H1 (cell line): Measurements from ENCODE around the gene GTF2H1. TPM values are rescaled to one million over a fixed set of nuclear protein-coding genes. Genes with fewer than 3 reads are reported as not detected.

Experiments used
- CTCF ChIA-PET: fragments of 300-600 bp; sonication (Branson Sonifier 250); formaldehyde crosslinking; loops from one replicate; lab custom pipeline; 2021; ENCODE audit not compliant: partially characterized antibody; lab: Charles Lee
- POLR2A ChIA-PET: fragments of 300-600 bp; sonication (Branson Sonifier 250); formaldehyde crosslinking; loops from one replicate; lab custom pipeline; 2021; ENCODE audit warnings: inconsistent platforms; ENCODE audit not compliant: partially characterized antibody; lab: Charles Lee
- DNase-seq, 2 experiments: peaks; one replicate each; pipeline versions ENCODE4 v3.0.0 to v3.0.0-alpha.2; 2010 to 2022; ENCODE audit warnings: low spot score in 2 of 2, low read depth in 1 of 2, mixed read lengths in 1 of 2
- FAIRE-seq: peaks from 2 replicates; lab custom pipeline; 2011; peaks lifted over from hg19 to GRCh38; lab: Jason Lieb, UNC
- H2AFZ ChIP-seq: 2 replicates; pipeline ENCODE4 v1.8.1; 2012; ENCODE audit warnings: low read length, inconsistent platforms
- H2AK5ac ChIP-seq: 2 replicates; pipeline ENCODE4 v1.6.1; 2013; ENCODE audit warnings: low read depth, low read length
- H2BK120ac ChIP-seq: replicated peaks from 2 replicates; pipeline ENCODE3; 2013; ENCODE audit warnings: low read depth, low read length, inconsistent platforms
- H2BK12ac ChIP-seq: 2 replicates; pipeline ENCODE4 v1.6.1; 2013; ENCODE audit warnings: low read depth, low read length
- H2BK15ac ChIP-seq: 2 replicates; pipeline ENCODE4 v1.6.1; 2013; ENCODE audit warnings: low read length
- H2BK20ac ChIP-seq: 2 replicates; pipeline ENCODE4 v1.6.1; 2013; ENCODE audit warnings: low read length
- H2BK5ac ChIP-seq: 2 replicates; pipeline ENCODE4 v1.6.1; 2013; ENCODE audit warnings: low read depth, low read length
- H3K14ac ChIP-seq: 2 replicates; pipeline ENCODE4 v1.6.1; 2013; ENCODE audit warnings: inconsistent platforms; ENCODE audit not compliant: insufficient read length
- H3K18ac ChIP-seq: 2 replicates; pipeline ENCODE4 v1.6.1; 2013; ENCODE audit warnings: low read length; ENCODE audit errors: extremely low read depth
- H3K23ac ChIP-seq: 2 replicates; pipeline ENCODE4 v1.6.1; 2013; ENCODE audit warnings: inconsistent platforms; ENCODE audit not compliant: insufficient read length
- H3K23me2 ChIP-seq: 2 replicates; pipeline ENCODE4 v1.6.1; 2013; ENCODE audit warnings: low read depth, low read length
- H3K27ac ChIP-seq: 2 replicates; pipeline ENCODE4 v1.6.1; 2011; ENCODE audit warnings: low read depth, low read length, inconsistent platforms
- H3K27me3 ChIP-seq, 4 experiments: replicated peaks in 1 of 4; 1 replicate in 1 of 4; 2 replicates in 3 of 4; pipeline versions ENCODE4 v1.6.1 to v1.8.1; 2011 to 2013; ENCODE audit warnings: low read length in 3 of 4, mild to moderate bottlenecking in 3 of 4, inconsistent platforms in 2 of 4, mixed read lengths in 2 of 4, moderate library complexity in 1 of 4; ENCODE audit not compliant: control insufficient read depth in 3 of 4, insufficient read depth in 3 of 4; ENCODE audit errors: extremely low read depth in 1 of 4
- H3K36me3 ChIP-seq, 4 experiments: 2 replicates each; pipeline versions ENCODE4 v1.6.1 to v1.8.1; 2011 to 2013; ENCODE audit warnings: mild to moderate bottlenecking in 4 of 4, low read length in 3 of 4, moderate library complexity in 2 of 4, control low read depth in 1 of 4, inconsistent platforms in 1 of 4; ENCODE audit not compliant: insufficient read depth in 4 of 4, control insufficient read depth in 2 of 4
- H3K4ac ChIP-seq: replicated peaks from 2 replicates; pipeline ENCODE3; 2013; ENCODE audit warnings: low read length, low read depth, mixed read lengths, inconsistent platforms; ENCODE audit not compliant: insufficient read length
- H3K4me1 ChIP-seq, 4 experiments: replicated peaks in 1 of 4; 1 replicate in 1 of 4; 2 replicates in 3 of 4; pipeline versions ENCODE4 v1.6.1 to v1.8.1; 2011 to 2013; ENCODE audit warnings: low read length in 3 of 4, inconsistent platforms in 2 of 4, mixed read lengths in 1 of 4; ENCODE audit not compliant: insufficient read depth in 4 of 4, control insufficient read depth in 3 of 4
- H3K4me2 ChIP-seq, 2 experiments: 2 replicates each; pipeline versions ENCODE4 v1.6.1 to v1.8.1; 2011 to 2013; ENCODE audit warnings: low read depth in 2 of 2, low read length in 2 of 2, control low read depth in 1 of 2, inconsistent platforms in 1 of 2, mild to moderate bottlenecking in 1 of 2; ENCODE audit not compliant: insufficient read depth in 1 of 2
- H3K4me3 ChIP-seq, 4 experiments: fragments of 200-600, 300-600 bp in 1 of 4; sonication (generic), shearing (Covaris generic), sonication (Bioruptor Twin) in 1 of 4; 2 replicates each; pipeline versions ENCODE4 v1.5.1 to v1.8.1; 2011 to 2016; ENCODE audit warnings: low read length in 4 of 4, low read depth in 3 of 4, control low read depth in 2 of 4, inconsistent platforms in 2 of 4, mild to moderate bottlenecking in 2 of 4, mixed read lengths in 1 of 4, moderate library complexity in 1 of 4; ENCODE audit not compliant: insufficient read depth in 2 of 4; ENCODE audit errors: extremely low read depth in 1 of 4
- H3K56ac ChIP-seq: replicated peaks from 2 replicates; pipeline ENCODE3; 2013; ENCODE audit warnings: low read depth, mild to moderate bottlenecking, mixed read lengths, low read length, inconsistent platforms; ENCODE audit not compliant: insufficient read length
- H3K79me1 ChIP-seq: 2 replicates; pipeline ENCODE4 v1.6.1; 2013; ENCODE audit warnings: low read depth, low read length, control low read depth
- H3K79me2 ChIP-seq, 2 experiments: 2 replicates each; pipeline versions ENCODE4 v1.6.1 to v1.8.1; 2012 to 2013; ENCODE audit warnings: low read length in 2 of 2, mild to moderate bottlenecking in 2 of 2, inconsistent platforms in 1 of 2; ENCODE audit not compliant: insufficient read depth in 2 of 2, control insufficient read depth in 1 of 2
- H3K9ac ChIP-seq, 4 experiments: replicated peaks in 1 of 4; 1 replicate in 1 of 4; 2 replicates in 3 of 4; pipeline versions ENCODE4 v1.6.1 to v1.8.1; 2011 to 2013; ENCODE audit warnings: low read depth in 3 of 4, low read length in 3 of 4, control low read depth in 2 of 4, mild to moderate bottlenecking in 2 of 4, moderate library complexity in 2 of 4, inconsistent platforms in 1 of 4; ENCODE audit errors: extremely low read depth in 1 of 4
- H3K9me3 ChIP-seq, 2 experiments: 2 replicates each; pipeline versions ENCODE4 v1.6.1 to v1.8.1; 2012 to 2013; ENCODE audit warnings: mild to moderate bottlenecking in 2 of 2, moderate library complexity in 2 of 2, control low read depth in 1 of 2, inconsistent platforms in 1 of 2, low read depth in 1 of 2, low read length in 1 of 2, mixed read lengths in 1 of 2; ENCODE audit not compliant: insufficient read depth in 2 of 2
- H4K20me1 ChIP-seq, 2 experiments: replicated peaks in 1 of 2; 2 replicates each; pipeline versions ENCODE3 to v1.8.1; 2011 to 2013; ENCODE audit warnings: inconsistent platforms in 2 of 2, low read length in 2 of 2, mild to moderate bottlenecking in 1 of 2; ENCODE audit not compliant: insufficient read depth in 2 of 2, control insufficient read depth in 1 of 2
- H4K5ac ChIP-seq: 2 replicates; pipeline ENCODE4 v1.6.1; 2013; ENCODE audit warnings: low read length, low read depth, mixed read lengths, inconsistent platforms; ENCODE audit not compliant: insufficient read length
- H4K8ac ChIP-seq: 2 replicates; pipeline ENCODE4 v1.8.0; 2013; ENCODE audit warnings: mild to moderate bottlenecking, moderate library complexity, low read length, inconsistent platforms; ENCODE audit not compliant: insufficient read depth; ENCODE audit errors: extremely low read depth
- H4K91ac ChIP-seq: replicated peaks from 2 replicates; pipeline ENCODE3; 2013; ENCODE audit warnings: low read length, mixed read lengths, inconsistent platforms; ENCODE audit not compliant: insufficient read length
- FOSL1 ChIP-seq: IDR thresholded peaks from 2 replicates; pipeline ENCODE4 v1.6.1; 2011; ENCODE audit warnings: mild to moderate bottlenecking, low read depth, low read length, moderate library complexity; ENCODE audit not compliant: insufficient read depth
- HDAC2 ChIP-seq, 2 experiments: fragments of 300-600 bp in 1 of 2; sonication (generic) in 1 of 2; IDR thresholded peaks; 2 replicates each; pipeline ENCODE4 v1.6.1; 2011 to 2012; ENCODE audit warnings: low read depth in 2 of 2, low read length in 2 of 2, mild to moderate bottlenecking in 2 of 2, moderate library complexity in 2 of 2, borderline replicate concordance in 1 of 2, inconsistent platforms in 1 of 2
- HDAC6 ChIP-seq: IDR thresholded peaks from one replicate; pipeline ENCODE4 v1.7.1; 2012; ENCODE audit warnings: low read depth, mild to moderate bottlenecking, inconsistent platforms, low read length, moderate library complexity
- KDM5A ChIP-seq: fragments of 200-600 bp; IDR thresholded peaks from 2 replicates; pipeline ENCODE4 v1.7.1; 2012; ENCODE audit warnings: mild to moderate bottlenecking, low read length, inconsistent platforms, mixed read lengths
- NANOG ChIP-seq: IDR thresholded peaks from 2 replicates; pipeline ENCODE4 v1.6.1; 2011; ENCODE audit warnings: low read length, low read depth, mild to moderate bottlenecking, inconsistent platforms; ENCODE audit not compliant: insufficient read depth, poor library complexity, severe bottlenecking
- RNF2 ChIP-seq: fragments of 200-900, 300-1000 bp; sonication (generic); IDR thresholded peaks from 2 replicates; pipeline ENCODE4 v1.7.1; 2016; ENCODE audit warnings: borderline replicate concordance, low read depth, mild to moderate bottlenecking, antibody characterized with exemption, low read length; ENCODE audit not compliant: poor library complexity, severe bottlenecking; ENCODE audit errors: missing control alignments
- SIN3A ChIP-seq, 2 experiments: IDR thresholded peaks in 1 of 2; conservative IDR thresholded peaks in 1 of 2; 2 replicates each; pipeline ENCODE4 v1.6.1; 2011 to 2012; ENCODE audit warnings: low read length in 2 of 2, improper control_type of control experiment in 1 of 2, low read depth in 1 of 2, mild to moderate bottlenecking in 1 of 2
- TEAD4 ChIP-seq: IDR thresholded peaks from 2 replicates; pipeline ENCODE4 v1.6.1; 2012; ENCODE audit warnings: low read depth, low read length, inconsistent platforms, mixed read lengths
- USF2 ChIP-seq: IDR thresholded peaks from 2 replicates; pipeline ENCODE4 v1.6.1; 2011; ENCODE audit warnings: low read length, improper control_type of control experiment
- WGBS, 2 experiments: shearing (Covaris generic) in 1 of 2; methylation state at CpG; one replicate each; pipeline versions ENCODE4 v1.1.6 to v1.1.7; 2013 to 2015; ENCODE audit warnings: low lambda C conversion rate in 2 of 2, mixed read lengths in 2 of 2, inconsistent platforms in 1 of 2, low coverage in 1 of 2, missing lambda C conversion rate in 1 of 2; ENCODE audit not compliant: insufficient replicate concordance in 2 of 2, insufficient coverage in 1 of 2, insufficient read length in 1 of 2; ENCODE audit errors: extremely low coverage in 1 of 2, missing lambda C conversion rate in 1 of 2; 5-methylcytosine and 5-hydroxymethylcytosine counted together
- polyA plus RNA-seq, 7 experiments: library from polyadenylated mRNA; depleted of rRNA in 3 of 7; stranded (reverse) in 5 of 7; unstranded in 2 of 7; fragments of >200 nt in 5 of 7; fragments of 200-250 nt in 2 of 7; gene quantifications; 1 replicate in 5 of 7; 2 replicates in 1 of 7; 4 replicates in 1 of 7; pipeline versions ENCODE4 v1.2.1 to v1.2.3, GENCODE V29; 2011 to 2013; ENCODE audit warnings: missing spikeins in 2 of 7, mixed read lengths in 2 of 7
- total RNA-seq: library from RNA; stranded (reverse); fragmentation: NEBNext Ultra II Directional; extraction: Animal tissue kit (Norgen Biotek cat#: 25700); gene quantifications from 2 replicates; pipeline ENCODE4 v1.2.1, GENCODE V29; 2021

The GTF2H1 gene
- total and polyA plus RNA-seq, 2 of the 8 experiments (the other 6 are each of a cell fraction or from before 2014, with no cell fraction given): 9.1 to 26.3 TPM

- Histone ChIP-seq H2BK15ac (no peak overlapping the region), H3K79me1 (no peaks in the 10 kb centered on the region), H3K18ac (no peak overlapping the region), H3K4me1 (no peaks in the 10 kb centered on the region), H3K27ac (no peak overlapping the region), H2AFZ (no peak overlapping the region), H3K4me3 (no peak overlapping the region), H3K14ac (no peak overlapping the region), H3K23ac (no peak overlapping the region), H3K79me2 (no peaks in the 10 kb centered on the region), H3K4ac (no peak overlapping the region), H3K36me3 (peaks cover 6 to 70% (median 52%) of the 10 kb centered on the region in 4 experiments; a peak in 7 of 8 replicates), H4K5ac (no peak overlapping the region), H4K8ac (no peak overlapping the region), H3K4me2 (no peak overlapping the region), H3K23me2 (no peaks in the 10 kb centered on the region), H2BK5ac (no peak overlapping the region), H3K9me3 (no peaks in the 10 kb centered on the region), H4K20me1 (peaks cover 0 to 4% of the 10 kb centered on the region in 2 experiments), H2BK12ac (no peak overlapping the region), H2BK20ac (no peak overlapping the region), H2AK5ac (no peak overlapping the region), H2BK120ac (no peak overlapping the region), H3K56ac (no peak overlapping the region), H3K9ac (no peak overlapping the region), H4K91ac (no peak overlapping the region), H3K27me3 (no peaks in the 10 kb centered on the region)
- WGBS, 2 experiments: 94% methylated on average over 1 of the region's 1 CpG; no CpG with 5 or more reads in 1 of the 2 experiments
- ChIA-PET CTCF (interaction anchor here (0.6 to 1.0 kb wide), 3 partner anchors 27 to 143 kb away, joined by 3 read pairs; no protein-coding TSS in a partner anchor), POLR2A (no interaction called here)
- DNase-seq (no peak), FAIRE-seq (no peak)
- TF ChIP-seq HDAC6 (no peak), KDM5A (no peak), SIN3A (conservative IDR thresholded peaks at IDR 0.05 in 1 of 2, IDR thresholded peaks at IDR 0.05 in 1 of 2; ENCODE audit: low read depth in 1 of 2, low read length in 2 of 2) (no peak), RNF2 (no peak), NANOG (no peak), TEAD4 (no peak), USF2 (no peak), FOSL1 (no peak), HDAC2 (IDR thresholded peaks at IDR 0.05; ENCODE audit: borderline replicate concordance in 1 of 2, low read depth in 2 of 2, low read length in 2 of 2) (no peak)
Observed at GRCh38 chr11:18285841-18286240, 36.5 kb upstream of the GTF2H1 start.
